K562 (cell line): ENCODE results near the gene ALDH9A1. TPM values are rescaled to one million over a fixed set of nuclear protein-coding genes. Genes with fewer than 3 reads are reported as not detected.

Experiments
- C11orf30 ChIP-seq: fragments of 450-650 bp; IDR thresholded peaks from 2 replicates; pipeline ENCODE4 v1.6.1; 2016; ENCODE audit warnings: low read depth, mild to moderate bottlenecking
- CHD1 ChIP-seq: fragments of 200-600 bp; sonication (generic); IDR thresholded peaks from one replicate; pipeline ENCODE4 v1.6.1; 2012; ENCODE audit warnings: mild to moderate bottlenecking, moderate library complexity, low read length, inconsistent platforms
- GATAD2A ChIP-seq: fragments of 450-650 bp; IDR thresholded peaks from 2 replicates; pipeline ENCODE4 v1.6.1; 2017
- HMGXB4 ChIP-seq: sonication (generic); formaldehyde crosslinking; IDR thresholded peaks from 2 replicates; pipeline ENCODE4 v1.8.1; 2023; ENCODE audit warnings: mild to moderate bottlenecking, missing genetic modification reagents
- HNRNPLL ChIP-seq: fragments of 200-400 bp; formaldehyde crosslinking; IDR thresholded peaks from 2 replicates; pipeline ENCODE4 v1.6.1; 2017; ENCODE audit warnings: low read length, low read depth, mild to moderate bottlenecking; ENCODE audit not compliant: poor library complexity, severe bottlenecking
- L3MBTL2 ChIP-seq: fragments of 450-650 bp; IDR thresholded peaks from 2 replicates; pipeline ENCODE4 v1.6.1; 2016; ENCODE audit warnings: mild to moderate bottlenecking, moderate library complexity
- NR1H2 ChIP-seq: sonication (generic); formaldehyde crosslinking; IDR thresholded peaks from 2 replicates; pipeline ENCODE4 v1.4.0; 2020; ENCODE audit warnings: mild to moderate bottlenecking, missing genetic modification reagents
- PHF20 ChIP-seq: fragments of 450-650 bp; IDR thresholded peaks from 2 replicates; pipeline ENCODE4 v1.6.1; 2018; ENCODE audit not compliant: partially characterized antibody
- PHF8 ChIP-seq: fragments of 200-600 bp; sonication (generic); IDR thresholded peaks from 2 replicates; pipeline ENCODE4 v1.6.1; 2012; ENCODE audit warnings: mixed run types, mild to moderate bottlenecking, inconsistent platforms, low read length, moderate library complexity, borderline replicate concordance
- POLR2H ChIP-seq: IDR thresholded peaks from 2 replicates; pipeline ENCODE4 v1.6.1; 2016; ENCODE audit warnings: missing genetic modification characterization, low read depth, mild to moderate bottlenecking, control low read depth, missing compliant biosample characterization, moderate library complexity
- SMARCA4 ChIP-seq: fragments of 450-650 bp; IDR thresholded peaks from 2 replicates; pipeline ENCODE4 v1.6.1; 2016
- SMARCC2 ChIP-seq: fragments of 450-650 bp; IDR thresholded peaks from 2 replicates; pipeline ENCODE4 v1.6.1; 2017; ENCODE audit warnings: antibody characterized with exemption, moderate library complexity, mild to moderate bottlenecking, low read depth
- SREBF2 ChIP-seq: sonication (generic); formaldehyde crosslinking; IDR thresholded peaks from 2 replicates; pipeline ENCODE4 v1.4.0; 2020; ENCODE audit warnings: mild to moderate bottlenecking, missing genetic modification reagents
- ZBTB26 ChIP-seq: fragments of 450-650 bp; formaldehyde crosslinking; IDR thresholded peaks from 2 replicates; pipeline ENCODE4 v1.4.0; 2022; ENCODE audit warnings: missing genetic modification characterization
- ZFPM2 ChIP-seq: fragments of 250-450 bp; sonication (Bioruptor Pico); IDR thresholded peaks from 2 replicates; pipeline ENCODE4 v1.5.1; 2022; ENCODE audit warnings: mild to moderate bottlenecking
- polyA plus RNA-seq, 8 experiments: library from polyadenylated mRNA; depleted of rRNA in 4 of 8; stranded (reverse) in 5 of 8; unstranded in 3 of 8; fragments of >200 nt; fragmentation: Nextera tagmentation in 2 of 8; fragmentation: Illumina TruSeq in 1 of 8; extraction: Ambion mirVana in 2 of 8; extraction: Trizol in 1 of 8; gene quantifications; 2 replicates each; pipeline versions ENCODE4 v1.2.1 to v1.2.3, GENCODE V29; 2011 to 2014; ENCODE audit warnings: inconsistent platforms in 1 of 8, missing spikeins in 1 of 8
- total RNA-seq, 7 experiments: library from RNA; depleted of rRNA in 6 of 7; stranded (reverse); fragments of >200 nt in 6 of 7; fragmentation: Illumina TruSeq in 2 of 7; extraction: Trizol in 2 of 7; gene quantifications; 2 replicates each; pipeline versions ENCODE4 v1.2.1 to v1.2.3, GENCODE V29; 2011 to 2021; ENCODE audit warnings: low replicate concordance in 1 of 7
- TF ChIP-seq, protein P1 (sequence below): sonication (generic); formaldehyde crosslinking; IDR thresholded peaks from 2 replicates; pipeline ENCODE4 v1.8.1; 2023; ENCODE audit warnings: missing genetic modification reagents, mild to moderate bottlenecking, borderline replicate concordance
- TF ChIP-seq, protein P2 (sequence below): sonication (generic); formaldehyde crosslinking; IDR thresholded peaks from 2 replicates; pipeline ENCODE4 v1.8.0; 2022; ENCODE audit warnings: mild to moderate bottlenecking, missing genetic modification reagents

ALDH9A1 gene
- total and polyA plus RNA-seq, 9 of the 15 experiments (the other 6 are each of a cell fraction or from before 2014, with no cell fraction given): 26.5 to 54.3 (median 39.2) TPM

GRCh38 chr1:165697881-165698760, at the start of gene ALDH9A1 (continued):
- TF ChIP-seq, protein P1, sequence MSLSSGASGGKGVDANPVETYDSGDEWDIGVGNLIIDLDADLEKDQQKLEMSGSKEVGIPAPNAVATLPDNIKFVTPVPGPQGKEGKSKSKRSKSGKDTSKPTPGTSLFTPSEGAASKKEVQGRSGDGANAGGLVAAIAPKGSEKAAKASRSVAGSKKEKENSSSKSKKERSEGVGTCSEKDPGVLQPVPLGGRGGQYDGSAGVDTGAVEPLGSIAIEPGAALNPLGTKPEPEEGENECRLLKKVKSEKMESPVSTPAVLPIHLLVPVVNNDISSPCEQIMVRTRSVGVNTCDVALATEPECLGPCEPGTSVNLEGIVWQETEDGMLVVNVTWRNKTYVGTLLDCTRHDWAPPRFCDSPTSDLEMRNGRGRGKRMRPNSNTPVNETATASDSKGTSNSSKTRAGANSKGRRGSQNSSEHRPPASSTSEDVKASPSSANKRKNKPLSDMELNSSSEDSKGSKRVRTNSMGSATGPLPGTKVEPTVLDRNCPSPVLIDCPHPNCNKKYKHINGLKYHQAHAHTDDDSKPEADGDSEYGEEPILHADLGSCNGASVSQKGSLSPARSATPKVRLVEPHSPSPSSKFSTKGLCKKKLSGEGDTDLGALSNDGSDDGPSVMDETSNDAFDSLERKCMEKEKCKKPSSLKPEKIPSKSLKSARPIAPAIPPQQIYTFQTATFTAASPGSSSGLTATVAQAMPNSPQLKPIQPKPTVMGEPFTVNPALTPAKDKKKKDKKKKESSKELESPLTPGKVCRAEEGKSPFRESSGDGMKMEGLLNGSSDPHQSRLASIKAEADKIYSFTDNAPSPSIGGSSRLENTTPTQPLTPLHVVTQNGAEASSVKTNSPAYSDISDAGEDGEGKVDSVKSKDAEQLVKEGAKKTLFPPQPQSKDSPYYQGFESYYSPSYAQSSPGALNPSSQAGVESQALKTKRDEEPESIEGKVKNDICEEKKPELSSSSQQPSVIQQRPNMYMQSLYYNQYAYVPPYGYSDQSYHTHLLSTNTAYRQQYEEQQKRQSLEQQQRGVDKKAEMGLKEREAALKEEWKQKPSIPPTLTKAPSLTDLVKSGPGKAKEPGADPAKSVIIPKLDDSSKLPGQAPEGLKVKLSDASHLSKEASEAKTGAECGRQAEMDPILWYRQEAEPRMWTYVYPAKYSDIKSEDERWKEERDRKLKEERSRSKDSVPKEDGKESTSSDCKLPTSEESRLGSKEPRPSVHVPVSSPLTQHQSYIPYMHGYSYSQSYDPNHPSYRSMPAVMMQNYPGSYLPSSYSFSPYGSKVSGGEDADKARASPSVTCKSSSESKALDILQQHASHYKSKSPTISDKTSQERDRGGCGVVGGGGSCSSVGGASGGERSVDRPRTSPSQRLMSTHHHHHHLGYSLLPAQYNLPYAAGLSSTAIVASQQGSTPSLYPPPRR (CRISPR knock-in tag): 0 out of 2 replicates have a peak, but pooled peaks have one; percentile 71
- TF ChIP-seq NR1H2 (peak; percentile 91; the same call in 1 of the 2 replicates), GATAD2A (0 out of 2 replicates have a peak, but pooled peaks have one; percentile 14), HMGXB4 (CRISPR knock-in tag) (peak; percentile 75), POLR2H (tag) (peak; percentile 76), SMARCA4 (peak; percentile 75), CHD1 (peak; percentile 74), ZFPM2 (CRISPR knock-in tag) (no peak), L3MBTL2 (peak; percentile 67; the same call in 1 of the 2 replicates), HNRNPLL (peak; percentile 42), C11orf30 (peak; percentile 43), SREBF2 (CRISPR knock-in tag) (0 out of 2 replicates have a peak, but pooled peaks have one; percentile 69), PHF20 (peak; percentile 63), SMARCC2 (0 out of 2 replicates have a peak, but pooled peaks have one; percentile 42), ZBTB26 (CRISPR knock-in tag) (0 out of 2 replicates have a peak, but pooled peaks have one; percentile 52), PHF8 (peak; percentile 97)
- TF ChIP-seq, protein P2, sequence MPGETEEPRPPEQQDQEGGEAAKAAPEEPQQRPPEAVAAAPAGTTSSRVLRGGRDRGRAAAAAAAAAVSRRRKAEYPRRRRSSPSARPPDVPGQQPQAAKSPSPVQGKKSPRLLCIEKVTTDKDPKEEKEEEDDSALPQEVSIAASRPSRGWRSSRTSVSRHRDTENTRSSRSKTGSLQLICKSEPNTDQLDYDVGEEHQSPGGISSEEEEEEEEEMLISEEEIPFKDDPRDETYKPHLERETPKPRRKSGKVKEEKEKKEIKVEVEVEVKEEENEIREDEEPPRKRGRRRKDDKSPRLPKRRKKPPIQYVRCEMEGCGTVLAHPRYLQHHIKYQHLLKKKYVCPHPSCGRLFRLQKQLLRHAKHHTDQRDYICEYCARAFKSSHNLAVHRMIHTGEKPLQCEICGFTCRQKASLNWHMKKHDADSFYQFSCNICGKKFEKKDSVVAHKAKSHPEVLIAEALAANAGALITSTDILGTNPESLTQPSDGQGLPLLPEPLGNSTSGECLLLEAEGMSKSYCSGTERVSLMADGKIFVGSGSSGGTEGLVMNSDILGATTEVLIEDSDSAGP (CRISPR knock-in tag): 0 out of 2 replicates have a peak, but pooled peaks have one; percentile 36
